ENCODE data around the gene FGD3.

The FGD3 gene

DNA sequence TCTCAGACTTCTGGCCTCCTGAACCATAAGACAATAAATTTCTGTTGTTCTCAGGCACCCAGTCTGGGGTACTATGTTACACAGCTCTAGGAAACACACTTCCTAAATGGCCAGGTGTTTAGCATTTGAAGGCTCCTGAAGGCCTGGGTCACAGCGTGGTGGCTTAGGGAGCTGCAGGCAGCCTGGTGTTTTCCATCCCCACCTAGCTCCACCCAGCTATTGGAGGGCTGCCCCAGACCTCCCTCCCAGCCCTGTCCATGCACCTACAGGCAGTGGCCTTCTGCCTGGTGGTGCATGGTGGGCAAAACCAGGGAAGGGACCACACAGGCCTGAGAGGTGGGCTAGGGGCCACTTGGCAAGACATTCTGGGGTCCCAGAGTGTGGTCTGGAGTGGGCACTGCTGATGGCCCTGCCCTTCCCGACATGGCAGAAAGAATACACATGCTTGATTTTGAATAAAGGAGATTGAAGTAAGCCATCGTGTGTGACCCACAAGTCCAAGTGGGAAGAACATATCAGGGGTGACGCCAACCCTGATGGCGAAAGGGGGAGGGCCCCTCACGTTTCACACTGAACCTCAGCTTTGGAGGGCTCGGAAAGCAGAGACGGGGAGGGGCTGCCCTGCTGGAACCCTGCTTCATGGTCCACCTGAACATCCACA lies 109.8 kb downstream of the FGD3 start:
- DNase-seq, result no peak

DNA sequence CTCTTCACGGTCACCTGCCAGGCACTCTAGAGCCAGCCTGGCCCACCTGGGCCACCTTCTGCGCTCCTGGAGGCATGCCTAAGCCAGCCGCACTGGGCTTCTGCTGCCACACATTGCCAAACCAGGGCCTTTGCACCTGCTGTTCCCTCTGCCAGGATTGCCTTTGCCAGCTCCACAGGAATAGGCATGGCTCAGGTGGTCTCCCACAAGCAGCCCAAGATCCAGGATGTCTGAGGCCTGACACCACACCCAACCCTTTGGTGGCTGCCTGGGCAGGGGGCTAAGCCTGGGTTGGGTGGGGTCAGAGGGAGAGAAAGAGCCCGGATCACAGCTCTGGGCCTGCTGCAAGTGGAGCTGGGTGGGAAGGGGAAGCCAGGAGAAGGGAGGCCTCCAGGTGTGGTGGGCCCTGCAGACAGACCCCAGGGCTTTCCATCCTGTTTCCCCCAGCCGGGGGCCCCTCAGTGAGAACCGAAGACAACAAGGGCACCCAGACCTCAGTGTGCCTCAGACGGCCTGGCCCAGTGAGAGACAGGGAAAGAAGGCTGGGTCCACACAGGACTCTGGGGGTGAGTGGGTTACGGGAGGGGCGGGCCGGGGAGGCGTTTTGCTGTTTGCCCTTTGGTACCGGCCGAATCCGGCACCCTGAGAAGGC lies 110.5 kb downstream of the FGD3 start:
- no peak for DNase-seq

DNA sequence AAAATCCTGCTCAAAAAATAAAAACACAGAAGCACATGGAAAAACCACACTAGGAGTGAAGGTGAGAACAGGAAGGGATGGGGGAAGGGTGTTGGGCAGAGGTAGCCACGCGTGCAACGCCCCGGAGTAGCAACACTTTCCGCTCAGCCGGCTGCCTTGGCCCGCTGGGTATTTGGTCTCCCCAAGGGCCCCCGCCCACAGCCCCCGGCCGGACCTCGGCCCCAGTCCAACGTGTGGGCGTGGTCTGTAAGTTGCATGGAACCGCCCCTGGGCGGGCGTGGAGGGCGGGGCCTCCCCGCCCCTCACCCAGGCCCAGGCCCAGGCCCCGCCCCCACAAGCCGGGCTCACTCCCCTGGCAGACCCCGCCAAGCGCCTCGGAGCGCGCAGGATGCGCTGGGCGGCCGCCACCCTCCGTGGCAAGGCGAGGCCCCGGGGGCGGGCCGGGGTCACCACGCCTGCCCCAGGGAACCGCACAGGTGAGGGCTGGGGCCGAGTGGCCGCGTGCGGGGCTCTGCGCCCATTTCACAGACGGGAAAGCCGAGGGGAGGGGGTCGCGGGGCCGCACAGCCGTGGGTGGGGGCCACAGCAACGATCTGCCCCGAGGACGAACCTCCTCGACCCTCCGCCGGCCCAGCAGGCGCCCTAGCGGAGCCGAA lies 111.2 kb downstream of the FGD3 start, which contains the start of gene SUSD3:
Gene SUSD3, plus strand, starts transcription at position 347 of the 656 bp plus-strand sequence. Its CDS starts 42 bp downstream, at position 389.
- DNase-seq, result no peak

DNA sequence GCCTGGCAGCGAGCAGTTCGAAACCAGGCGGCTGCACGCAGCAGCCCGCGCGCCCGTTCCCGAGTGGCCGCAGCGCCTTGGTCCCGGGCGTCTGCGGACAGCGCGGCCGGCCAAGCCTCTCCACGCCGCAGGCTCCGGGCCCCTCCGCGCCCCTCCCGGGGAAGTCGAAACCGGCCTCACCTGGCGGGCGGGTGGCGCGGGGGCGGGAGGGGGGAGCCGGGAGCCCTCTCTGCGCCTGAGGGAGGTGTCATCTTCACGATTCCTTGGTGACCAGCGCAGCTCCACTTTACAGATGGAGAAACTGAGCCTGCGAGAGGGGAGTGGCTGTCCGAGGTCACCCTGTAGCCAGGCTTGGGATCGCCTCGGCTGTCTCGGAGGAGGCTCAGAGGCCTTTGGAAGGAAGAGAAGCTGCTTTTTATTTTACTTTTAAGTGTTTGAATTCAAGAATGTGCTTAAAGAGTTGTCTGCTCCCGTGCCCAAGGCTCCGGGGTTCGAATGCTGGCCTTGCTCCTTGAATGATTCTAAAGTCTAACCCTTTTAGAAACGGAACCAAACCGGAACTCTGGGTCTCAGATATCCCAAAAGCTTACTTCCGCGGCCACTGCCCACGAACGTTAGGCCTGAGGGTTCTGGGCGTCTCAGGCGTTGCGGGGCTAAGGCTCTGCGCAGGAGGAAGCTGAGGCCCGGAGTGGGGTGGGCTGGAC lies 111.8 kb downstream of the FGD3 start:
- DNase-seq, result no peak

DNA sequence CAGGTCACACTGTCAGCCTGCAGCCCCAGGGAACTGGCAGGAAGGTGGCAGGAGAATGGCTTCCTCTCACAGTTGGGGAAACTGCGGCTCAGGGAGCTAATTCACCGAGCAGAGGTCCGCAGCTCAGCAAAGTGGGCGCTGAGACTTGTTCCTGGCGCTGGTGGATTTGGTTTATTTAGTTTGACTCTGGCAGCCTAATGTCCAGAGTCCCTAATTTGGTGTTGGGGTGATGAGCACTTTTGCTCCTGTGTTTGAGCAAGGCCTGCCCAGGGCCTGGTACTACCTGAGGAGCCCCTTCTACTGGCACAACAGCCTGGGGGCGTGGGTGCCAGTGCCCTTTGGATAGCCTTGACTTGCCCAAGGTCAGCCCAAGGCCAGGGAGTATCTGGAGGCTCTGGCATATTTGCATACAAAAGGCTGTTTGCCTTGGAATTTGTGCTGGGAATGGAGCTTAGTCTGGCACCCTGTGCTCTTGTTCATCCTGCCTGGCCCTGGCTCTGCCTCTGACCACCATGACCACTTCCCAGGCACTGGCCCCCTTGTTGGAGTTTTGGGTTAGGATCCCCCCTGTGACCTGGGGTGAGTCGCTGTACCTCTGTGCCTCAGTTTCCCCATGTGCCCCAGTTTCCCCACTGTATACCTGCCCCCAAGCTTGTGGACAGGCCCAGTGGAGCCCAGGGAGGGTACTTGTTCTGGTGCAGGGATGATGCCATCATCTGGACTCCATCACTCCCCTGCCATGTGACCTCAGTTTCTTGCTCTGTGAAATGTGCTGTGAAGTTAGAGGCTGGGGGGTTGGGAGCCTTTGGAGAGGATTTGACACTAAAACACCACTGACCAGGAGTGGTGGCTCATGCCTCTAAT lies 112.6 kb downstream of the FGD3 start:
- no peak for DNase-seq

DNA sequence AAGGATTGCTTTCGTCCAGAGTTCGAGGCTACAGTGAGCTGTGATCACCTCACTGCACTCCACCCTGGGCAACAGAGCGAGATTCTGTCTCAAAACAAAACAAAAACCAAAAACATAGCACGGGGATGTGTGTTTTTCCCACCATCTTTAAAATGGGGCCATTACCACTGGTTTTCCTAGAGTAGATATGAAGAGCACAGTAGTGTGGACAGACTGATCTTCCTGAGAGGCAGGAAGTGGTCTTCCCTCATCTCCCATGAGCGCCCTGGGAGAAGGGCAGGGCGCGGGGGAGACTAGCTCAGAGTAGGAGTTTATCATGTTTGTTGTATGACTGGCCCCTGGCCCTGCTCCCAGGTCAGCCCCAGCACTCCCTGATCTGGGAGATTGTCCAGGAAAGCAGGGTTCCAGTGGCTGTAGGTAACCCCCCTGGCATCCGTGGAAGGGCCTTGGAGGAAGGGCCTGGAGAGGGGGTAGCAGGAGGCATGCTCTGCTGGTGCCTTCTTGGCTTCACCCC lies 113.5 kb downstream of the FGD3 start:
- no peak for DNase-seq

DNA sequence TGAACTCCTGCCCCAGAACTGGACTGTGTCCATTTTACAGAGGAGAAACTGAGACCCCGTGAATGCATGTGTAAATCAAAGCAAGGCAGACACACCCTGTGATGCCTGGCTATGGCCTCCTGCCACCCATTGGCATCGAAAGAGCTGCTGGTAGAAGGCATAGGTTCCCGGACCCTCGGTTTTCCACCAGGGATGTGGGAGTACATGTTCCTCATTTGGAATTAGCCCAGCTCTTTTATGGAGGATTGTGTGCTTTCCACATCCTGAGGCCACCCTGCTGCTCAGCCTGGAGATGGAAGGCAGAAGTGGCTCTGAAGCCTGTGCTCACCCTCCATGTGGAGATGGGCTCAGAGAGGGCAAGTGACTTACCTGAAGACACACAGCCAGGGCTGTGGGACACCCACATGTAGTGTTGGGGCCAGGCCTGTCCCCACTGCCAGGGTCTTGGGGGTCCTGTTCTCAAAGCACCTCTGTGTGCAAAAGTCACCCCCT lies 114.0 kb downstream of the FGD3 start:
- no peak for DNase-seq

DNA sequence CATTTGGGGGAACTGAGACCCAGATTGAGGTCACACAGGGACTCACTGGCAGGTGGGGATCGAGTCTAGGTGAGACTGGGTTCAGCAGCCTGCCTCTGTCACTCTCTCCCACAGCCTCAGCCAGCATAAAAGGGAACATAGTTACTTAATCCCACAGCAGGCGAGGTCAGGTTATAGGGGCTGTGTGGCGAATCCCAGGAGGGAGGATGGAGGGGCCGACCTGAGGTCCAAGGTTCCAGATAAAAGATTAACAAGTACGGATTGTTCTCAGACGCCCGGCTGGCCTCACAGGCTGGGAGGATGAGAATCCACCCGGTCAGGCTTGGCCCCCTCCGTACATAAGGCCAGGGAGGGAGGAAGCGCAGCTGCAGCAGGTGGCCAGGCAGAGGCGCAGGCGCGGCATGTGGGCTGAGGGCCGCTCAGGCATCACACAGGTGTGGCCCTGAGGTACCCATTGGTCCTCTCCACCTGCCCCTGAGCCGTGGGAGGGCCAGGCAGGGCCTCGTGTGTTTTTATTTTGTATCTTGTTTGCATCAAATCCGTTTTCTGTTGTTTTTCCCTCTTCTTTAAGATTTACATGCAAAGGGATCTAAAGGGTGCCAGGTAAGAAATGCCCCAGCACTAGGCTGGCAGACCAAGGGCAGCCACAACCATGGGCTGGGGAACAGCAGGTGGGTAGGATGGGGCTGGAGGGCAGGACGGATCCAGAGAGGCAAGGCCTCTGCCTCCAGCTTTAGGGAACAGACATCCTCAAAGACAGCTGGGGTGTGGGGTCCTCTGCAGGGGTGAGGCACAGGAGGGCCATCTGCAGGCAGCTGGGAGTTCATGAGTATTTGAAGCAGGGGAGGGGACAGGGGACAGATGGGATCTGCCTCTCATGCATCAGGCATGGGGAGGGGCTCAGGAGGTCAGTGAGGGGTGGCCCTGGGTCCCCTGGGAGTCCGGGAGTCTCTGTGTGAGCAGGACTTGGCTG lies 114.8 kb downstream of the FGD3 start:
- no peak for DNase-seq

DNA sequence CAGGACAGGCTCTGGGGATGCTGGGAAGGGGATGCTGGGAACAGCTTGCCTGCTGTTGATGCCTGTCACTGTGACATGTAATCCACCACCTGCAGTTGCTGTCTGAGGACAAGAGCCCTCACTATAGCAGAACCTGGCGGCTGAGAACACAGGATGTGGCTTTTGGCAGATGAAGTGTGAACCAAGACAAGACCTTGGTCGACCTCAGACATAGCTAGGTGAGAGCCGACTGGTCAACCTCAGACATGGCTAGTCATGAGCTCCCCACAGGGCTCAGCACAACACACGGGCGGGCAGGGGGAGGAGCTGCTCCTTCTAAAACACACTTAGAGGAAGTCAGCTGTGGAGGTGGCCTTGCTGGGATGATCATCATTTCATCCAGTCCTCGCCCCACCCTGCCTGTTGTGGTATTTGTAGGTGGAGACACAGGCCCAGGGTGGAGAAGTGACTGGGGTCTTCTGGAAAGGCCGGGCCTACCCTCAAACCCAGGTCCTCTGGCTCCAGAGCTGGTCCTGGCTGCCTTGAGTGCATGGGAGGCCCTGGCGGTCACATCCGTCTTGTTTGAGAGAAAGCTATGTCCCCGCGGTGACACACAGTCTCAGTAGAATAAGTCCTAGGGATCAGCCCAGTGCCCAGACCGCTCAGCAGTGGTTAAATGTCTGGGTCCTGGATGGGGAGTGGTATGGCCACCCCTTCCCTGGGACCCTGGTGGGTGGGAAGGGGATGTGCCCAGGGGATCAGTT lies 117.2 kb downstream of the FGD3 start:
- no peak for DNase-seq

DNA sequence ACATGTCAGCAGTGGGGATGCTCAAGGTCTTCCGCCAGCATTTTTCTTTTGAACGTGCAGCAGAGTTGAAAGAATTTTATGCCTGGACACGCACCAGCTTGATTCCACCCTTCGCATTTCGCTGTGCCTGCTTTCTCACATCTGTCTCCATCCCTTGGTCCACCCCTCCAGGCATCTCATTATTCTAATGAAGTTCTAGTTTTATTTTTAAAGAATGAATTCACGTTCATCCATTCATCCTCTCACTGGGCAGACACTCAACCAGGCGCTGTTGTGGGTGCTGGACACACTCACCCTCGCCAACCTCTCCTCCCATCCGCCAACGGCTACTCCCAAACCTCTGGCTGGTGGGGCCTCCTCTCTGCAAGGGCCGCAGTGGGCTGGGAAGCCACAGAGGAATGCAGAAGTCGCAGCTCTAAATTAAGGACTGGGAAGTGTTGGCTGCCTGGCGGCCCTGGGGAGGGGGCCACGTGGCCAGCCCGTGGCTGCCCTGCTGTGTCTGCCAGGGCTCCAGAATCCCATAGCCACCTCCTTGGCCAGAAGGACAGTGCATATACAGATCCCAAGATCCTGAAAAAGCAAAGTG lies 117.9 kb downstream of the FGD3 start:
- DNase-seq, result no peak

DNA sequence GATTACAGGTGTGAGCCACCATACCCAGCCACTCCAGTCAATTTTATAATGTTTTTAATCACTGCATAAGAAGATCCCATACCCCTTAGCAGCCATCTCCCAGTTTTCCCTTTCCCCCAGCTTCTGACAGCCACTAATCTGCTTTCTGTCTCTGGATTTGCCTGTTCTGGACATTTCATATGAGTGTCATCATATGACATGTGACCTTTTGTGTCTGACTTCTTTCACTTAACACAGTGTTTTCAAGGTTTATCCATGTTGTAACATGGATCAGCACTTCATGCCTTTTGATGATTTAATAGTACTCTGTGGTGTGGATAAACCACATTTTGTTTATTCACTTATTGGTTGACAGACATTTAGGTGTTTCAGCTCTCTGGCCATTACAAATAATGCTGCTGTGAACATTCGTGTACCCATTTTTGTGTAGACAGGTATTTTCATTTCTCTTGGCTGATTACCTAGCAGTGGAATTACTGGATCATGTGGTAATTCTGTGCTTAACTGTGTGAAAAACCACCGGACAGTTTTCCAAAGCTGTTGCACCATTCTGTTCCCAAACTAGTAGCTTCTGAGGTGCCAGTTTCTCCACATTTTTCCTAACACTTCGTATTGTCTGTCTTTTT lies 119.8 kb downstream of the FGD3 start:
- DNase-seq, result no peak

DNA sequence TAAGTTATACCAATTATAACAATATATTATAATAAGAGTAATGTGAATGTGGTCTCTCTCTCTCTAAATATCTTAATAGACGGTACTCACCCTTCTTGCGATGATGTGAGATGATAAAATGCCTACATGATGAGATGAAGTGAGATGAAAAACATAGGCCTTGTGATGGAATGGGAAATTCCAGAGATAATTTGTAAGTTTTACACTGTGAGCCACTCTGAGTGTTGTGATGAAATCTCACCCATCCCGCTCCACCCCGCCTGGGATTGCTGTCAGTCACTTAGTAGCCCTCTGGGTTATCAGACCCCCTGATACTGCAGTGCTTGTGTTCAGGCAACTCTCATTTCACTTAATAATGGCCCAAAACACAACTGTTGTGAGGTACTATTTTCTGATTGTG lies 121.6 kb downstream of the FGD3 start:
- no peak for DNase-seq

DNA sequence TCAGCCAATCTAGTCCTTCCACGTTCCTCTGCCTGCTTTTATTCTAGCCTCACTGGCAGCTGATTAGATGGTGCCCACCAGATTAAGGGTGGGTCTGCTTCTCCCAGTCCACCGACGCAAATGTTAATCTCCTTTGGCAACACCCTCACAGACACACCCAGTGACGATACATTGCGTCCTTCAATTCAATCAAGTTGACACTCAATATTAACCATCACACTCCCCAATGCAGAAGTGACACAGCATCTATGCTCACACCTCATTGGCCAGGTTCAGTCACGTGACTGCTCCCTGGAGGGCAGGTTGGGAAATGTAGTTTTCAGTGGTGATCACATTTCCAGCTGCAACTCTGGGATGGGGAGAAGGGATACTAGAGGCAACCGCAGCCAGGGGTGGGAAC lies 124.1 kb downstream of the FGD3 start:
- DNase-seq, result no peak

DNA sequence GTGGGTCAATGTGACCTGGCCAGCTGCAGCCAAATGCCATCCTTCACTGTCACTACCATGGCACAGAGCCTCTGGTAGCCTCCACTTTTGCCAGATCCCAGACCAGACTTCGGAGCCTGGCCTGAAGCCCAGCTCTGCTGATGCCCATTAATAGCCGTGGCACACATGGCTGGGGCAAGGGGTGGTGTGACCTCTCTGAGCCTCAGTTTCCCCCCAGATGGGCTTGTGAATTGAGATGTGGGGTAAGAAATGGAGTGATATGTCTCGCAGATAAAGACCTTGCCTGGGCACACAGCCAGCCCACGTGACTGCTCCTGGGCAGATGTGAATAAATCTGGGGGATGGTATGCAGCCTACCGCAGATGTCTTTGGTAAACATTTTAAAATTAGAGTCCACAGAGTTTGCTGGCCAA lies 125.1 kb downstream of the FGD3 start:
- DNase-seq, result peak; percentile 8

DNA sequence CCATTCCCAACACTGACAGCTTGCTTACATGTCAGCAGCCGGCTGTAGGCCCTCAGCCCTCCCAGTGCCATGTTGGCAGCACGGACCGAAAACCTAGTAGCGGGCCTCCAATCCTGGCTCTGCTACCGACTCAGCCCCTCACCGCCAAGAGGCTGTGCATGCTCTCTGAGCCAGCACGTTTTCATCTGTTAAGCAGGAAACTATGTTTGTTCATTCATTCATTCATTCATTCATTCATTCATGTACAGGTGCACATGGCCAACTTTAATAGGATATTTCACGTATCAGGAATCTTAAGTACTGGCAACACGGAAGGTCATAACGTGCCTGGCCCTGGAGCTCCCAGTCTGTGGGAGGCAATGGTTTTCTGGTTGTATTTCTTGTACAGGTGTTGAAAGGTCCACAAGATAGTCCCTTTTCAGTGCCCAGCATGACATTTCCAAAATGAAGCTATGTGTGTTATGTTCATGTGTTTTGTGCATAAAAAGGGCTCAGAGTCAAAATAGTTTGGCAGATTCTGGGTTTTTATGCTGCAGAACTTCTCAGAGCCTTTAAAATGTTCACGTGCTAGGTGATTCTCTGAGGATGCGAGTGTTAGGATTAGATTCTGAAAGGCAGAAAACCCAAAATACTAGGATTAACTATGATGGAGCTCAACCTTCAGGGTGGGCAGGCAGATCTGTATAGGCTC lies 128.9 kb downstream of the FGD3 start:
- DNase-seq, result no peak

DNA sequence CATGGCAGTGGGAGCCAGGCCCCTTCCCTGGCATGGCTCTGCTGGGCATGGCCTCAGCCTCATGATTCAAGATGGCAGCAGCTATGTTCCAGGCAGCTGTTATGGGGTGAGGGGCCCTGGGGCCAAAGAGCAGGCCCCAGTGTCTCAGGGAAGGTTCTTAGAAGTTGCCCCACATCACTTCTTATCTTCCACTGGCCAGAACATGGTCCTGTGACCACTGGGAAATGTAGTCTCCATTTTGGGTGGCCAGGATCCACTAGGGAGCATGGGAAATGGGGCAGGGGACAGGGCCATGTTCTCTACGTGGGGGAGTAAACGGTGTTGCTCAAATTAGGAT lies 129.4 kb downstream of the FGD3 start:
- DNase-seq, result no peak

DNA sequence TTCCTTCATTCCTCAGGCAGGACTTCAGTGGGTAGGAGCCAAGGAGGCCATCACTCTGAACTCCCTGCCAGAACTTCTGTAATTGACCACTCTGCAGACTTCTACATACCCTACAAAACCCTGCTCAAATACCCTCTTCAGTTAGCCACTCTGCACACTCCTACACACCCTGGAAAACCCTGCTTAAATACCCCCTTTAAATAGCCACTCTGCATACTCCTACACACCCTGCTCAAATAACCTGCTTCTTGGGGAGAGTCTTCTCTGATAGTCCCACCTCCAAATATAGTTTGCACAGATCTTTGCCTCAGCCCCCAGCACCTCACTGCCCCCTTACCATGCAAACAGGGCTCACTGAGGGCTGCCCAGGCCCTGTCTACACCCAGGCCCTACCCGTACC lies 130.0 kb downstream of the FGD3 start:
- no peak for DNase-seq

DNA sequence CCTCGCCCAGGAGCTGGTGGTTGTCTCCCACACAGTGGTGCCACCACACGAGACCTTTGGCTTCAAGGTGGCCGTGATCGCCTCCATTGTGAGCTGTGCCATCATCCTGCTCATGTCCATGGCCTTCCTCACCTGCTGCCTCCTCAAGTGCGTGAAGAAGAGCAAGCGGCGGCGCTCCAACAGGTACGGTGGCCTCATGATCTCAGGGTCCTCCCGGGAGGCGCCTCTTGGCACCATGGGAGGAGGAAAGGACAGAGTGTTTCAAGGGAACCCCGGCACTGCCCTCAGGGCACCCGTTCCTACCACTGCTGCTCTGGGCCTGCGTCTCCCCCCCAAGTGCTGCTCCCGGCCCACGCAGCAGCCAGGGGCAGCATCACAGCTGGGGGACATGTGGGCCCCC lies 130.5 kb downstream of the FGD3 start:
- DNase-seq, result no peak

DNA sequence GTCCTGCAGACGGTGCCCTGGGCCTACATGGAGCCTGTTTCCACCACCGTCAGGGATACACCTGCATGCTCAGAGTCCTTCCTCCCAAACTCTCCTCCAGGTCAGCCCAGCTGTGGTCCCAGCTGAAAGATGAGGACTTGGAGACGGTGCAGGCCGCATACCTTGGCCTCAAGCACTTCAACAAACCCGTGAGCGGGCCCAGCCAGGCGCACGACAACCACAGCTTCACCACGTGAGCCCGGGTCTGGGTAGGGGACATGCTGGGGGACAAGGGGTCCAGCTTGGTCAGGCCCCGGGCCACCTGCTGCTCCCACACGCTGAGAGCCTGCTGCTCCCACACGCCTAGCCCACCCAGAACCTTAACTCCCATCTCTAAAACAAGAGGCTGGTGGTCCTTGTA lies 132.0 kb downstream of the FGD3 start:
- DNase-seq, result no peak
